Hematopoietic multipotent progenitor cell treated with erythropoietin and hydrocortisone succinate and interleukin-3 and kit ligand, for 15 days (in vitro differentiated cells): Measurements from ENCODE around the gene PKP2.

Experiments used
- DNase-seq: peaks from one replicate; pipeline ENCODE4 v3.0.0-alpha.2; 2015; ENCODE audit warnings: low spot score

PKP2 gene

GRCh38 chr12:32754111-32754510, 142.5 kb downstream of the PKP2 start:
- DNase-seq: no peak

- no peak for DNase-seq
Measured at GRCh38 chr12:32753605-32754004, 143.0 kb downstream of the PKP2 start.

- DNase-seq: no peak
Measured at GRCh38 chr12:32743264-32743663, 153.3 kb downstream of the PKP2 start.

GRCh38 chr12:32742133-32742532, 154.4 kb downstream of the PKP2 start:
- DNase-seq: no peak
